Measurements from ENCODE around the gene WSCD2.

DNA sequence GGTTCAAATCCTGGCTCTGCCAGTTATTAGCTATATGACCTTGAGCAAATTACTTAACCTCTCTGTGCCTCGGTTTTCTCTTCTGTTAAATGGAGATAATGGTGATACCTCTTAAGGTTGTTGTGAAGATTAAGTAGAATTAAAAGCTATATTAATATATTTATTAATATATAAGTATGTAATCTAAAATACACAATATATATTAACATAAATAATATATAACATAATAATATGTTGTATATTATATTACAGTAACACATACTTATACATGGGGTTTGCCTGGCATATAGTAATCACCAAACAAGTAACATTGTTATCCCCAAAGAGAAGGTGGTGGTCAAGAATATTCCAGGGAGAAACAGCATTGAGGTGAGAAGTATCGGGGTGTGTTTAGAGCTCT lies 118.0 kb downstream of the WSCD2 start:
- TF ChIP-seq SP1 (IDR thresholded peaks at IDR 0.05) (no peak), FOXM1 (IDR thresholded peaks at IDR 0.05; ENCODE audit: borderline replicate concordance) (no peak)

Measured in HEK293T (cell line).